NCI-H2227 (cell line): ENCODE results near the gene CCNDBP1.
"Not testable (repeated sequence)": the region's sequence is repeated elsewhere in the genome, so short reads cannot be mapped to it uniquely, and the experiment has no call there.

Experiments
- DNase-seq: peaks from one replicate; lab custom pipeline; 2025; ENCODE audit not compliant: unreplicated experiment; lab: John Stamatoyannopoulos, UW

Gene CCNDBP1

GRCh38 chr15:43193710-43194109, 8.5 kb downstream of the CCNDBP1 start:
- DNase-seq = no peak

GRCh38 chr15:43194795-43195194, 9.6 kb downstream of the CCNDBP1 start:
- DNase-seq = no peak

GRCh38 chr15:43196760-43197548, 11.8 kb downstream of the CCNDBP1 start:
- DNase-seq = no peak

- DNase-seq = not testable (repeated sequence)
These were observed 12.6 kb downstream of the CCNDBP1 start for GRCh38 chr15:43197773-43198172.

GRCh38 chr15:43198556-43198955, 13.4 kb downstream of the CCNDBP1 start:
- not testable (repeated sequence) for DNase-seq

GRCh38 chr15:43198992-43199391, 13.8 kb downstream of the CCNDBP1 start:
- DNase-seq = no peak

- no peak for DNase-seq
These were observed 14.8 kb downstream of the CCNDBP1 start for GRCh38 chr15:43199945-43200488.

- DNase-seq = peak; percentile 35
These were observed 19.1 kb downstream of the CCNDBP1 start for GRCh38 chr15:43204016-43204901.

- no peak for DNase-seq
These were observed 20.9 kb downstream of the CCNDBP1 start for GRCh38 chr15:43206054-43206453.

GRCh38 chr15:43207024-43207423, 21.8 kb downstream of the CCNDBP1 start:
- DNase-seq = no peak

GRCh38 chr15:43208052-43209002, 23.1 kb downstream of the CCNDBP1 start:
- DNase-seq = no peak

- DNase-seq = no peak
These were observed 24.0 kb downstream of the CCNDBP1 start for GRCh38 chr15:43209059-43209824.

- DNase-seq = no peak
These were observed 25.1 kb downstream of the CCNDBP1 start for GRCh38 chr15:43210172-43210745.

GRCh38 chr15:43210807-43211206, 25.6 kb downstream of the CCNDBP1 start:
- DNase-seq = no peak

- DNase-seq = no peak
These were observed 26.1 kb downstream of the CCNDBP1 start for GRCh38 chr15:43211224-43211735.

- DNase-seq = no peak
These were observed 27.1 kb downstream of the CCNDBP1 start for GRCh38 chr15:43212299-43212698.

GRCh38 chr15:43212951-43213350, 27.7 kb downstream of the CCNDBP1 start:
- no peak for DNase-seq

GRCh38 chr15:43213466-43213865, 28.3 kb downstream of the CCNDBP1 start:
- no peak for DNase-seq

- DNase-seq = no peak
These were observed 29.0 kb downstream of the CCNDBP1 start for GRCh38 chr15:43214169-43214568.
